ENCODE measurements around the gene C1orf105.
"Not testable (repeated sequence)": the region's sequence is repeated elsewhere in the genome, so short reads cannot be mapped to it uniquely, and the experiment has no call there.

C1orf105 gene

DNA sequence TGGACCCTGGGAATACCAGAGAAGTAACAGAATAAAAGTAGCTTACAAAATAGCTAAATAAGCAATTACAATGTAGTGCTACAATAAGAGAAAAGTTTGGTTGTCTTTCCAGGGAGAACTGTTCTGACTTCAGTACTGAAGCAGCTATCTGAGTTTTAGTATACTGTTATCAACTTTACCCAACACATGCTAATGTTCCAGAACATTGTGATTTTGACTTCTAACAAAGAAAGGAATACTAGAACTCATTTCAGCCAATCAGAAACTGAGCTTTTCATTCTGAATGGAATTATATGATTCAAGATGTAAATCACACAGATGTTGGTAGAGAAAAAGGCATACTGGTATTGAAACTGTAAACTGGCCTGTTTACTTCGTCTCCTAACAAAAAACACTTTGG, at the start of gene C1orf105:
TSS of gene C1orf105 (plus strand) at position 301 of the 400 bp plus-strand sequence. CDS start 201 bp downstream, outside the sequence.
- H3K36me3 ChIP-seq (ENCODE audit: control insufficient read depth, low read depth, low read length), result no peaks in the 10 kb centered on the region
- no peak within 1 kb of the TSS for H3K9ac ChIP-seq (ENCODE audit: low read length)
- H3K4me1 ChIP-seq (ENCODE audit: control insufficient read depth, low read depth, low read length), result peaks cover 14% of the 10 kb centered on the region
- H3K9me3 ChIP-seq (ENCODE audit: control insufficient read depth, low read depth, low read length), result no peaks in the 10 kb centered on the region
- no peak within 1 kb of the TSS for H3K27ac ChIP-seq (ENCODE audit: low read length)
- H3K4me3 ChIP-seq (ENCODE audit: low read length), result no peak within 1 kb of the TSS
- H3K27me3 ChIP-seq (ENCODE audit: control insufficient read depth, insufficient read depth, low read length), result no peaks in the 10 kb centered on the region

GRCh38 chr1:172371646-172372045, 48.8 kb upstream of the C1orf105 start:
- H3K27me3 ChIP-seq (ENCODE audit: control insufficient read depth, insufficient read depth, low read length); H3K4me3 ChIP-seq (ENCODE audit: low read length); H3K36me3 ChIP-seq (ENCODE audit: control insufficient read depth, low read depth, low read length); H3K4me1 ChIP-seq (ENCODE audit: control insufficient read depth, low read depth, low read length); H3K27ac ChIP-seq (ENCODE audit: low read length); H3K9me3 ChIP-seq (ENCODE audit: control insufficient read depth, low read depth, low read length); H3K9ac ChIP-seq (ENCODE audit: low read length): not testable (repeated sequence)

DNA sequence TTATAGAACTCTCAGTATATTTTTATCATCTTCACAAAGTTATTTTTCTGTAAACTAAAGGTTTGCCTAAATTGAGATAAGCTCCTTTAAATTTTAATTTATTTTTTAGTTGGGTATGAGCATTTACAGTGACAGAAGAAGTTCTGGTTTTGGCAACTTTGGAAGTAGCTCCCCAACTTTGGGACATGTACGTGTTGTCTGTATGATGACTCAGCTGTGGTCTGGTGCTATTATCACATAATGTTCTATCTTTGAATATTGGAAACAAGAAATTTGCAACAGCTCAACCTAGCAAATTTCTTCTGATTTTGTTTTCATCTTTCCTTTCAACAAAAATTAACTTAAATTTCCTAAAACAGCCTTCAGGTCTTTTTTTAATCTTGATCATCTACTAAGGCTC, 46.6 kb upstream of the C1orf105 start:
- H3K4me3 ChIP-seq (ENCODE audit: low read length), result no peak overlapping the region
- H3K9me3 ChIP-seq (ENCODE audit: control insufficient read depth, low read depth, low read length), result no peaks in the 10 kb centered on the region
- H3K27ac ChIP-seq (ENCODE audit: low read length), result no peak overlapping the region
- no peaks in the 10 kb centered on the region for H3K4me1 ChIP-seq (ENCODE audit: control insufficient read depth, low read depth, low read length)
- H3K27me3 ChIP-seq (ENCODE audit: control insufficient read depth, insufficient read depth, low read length), result no peaks in the 10 kb centered on the region
- H3K9ac ChIP-seq (ENCODE audit: low read length), result no peak overlapping the region
- no peaks in the 10 kb centered on the region for H3K36me3 ChIP-seq (ENCODE audit: control insufficient read depth, low read depth, low read length)

DNA sequence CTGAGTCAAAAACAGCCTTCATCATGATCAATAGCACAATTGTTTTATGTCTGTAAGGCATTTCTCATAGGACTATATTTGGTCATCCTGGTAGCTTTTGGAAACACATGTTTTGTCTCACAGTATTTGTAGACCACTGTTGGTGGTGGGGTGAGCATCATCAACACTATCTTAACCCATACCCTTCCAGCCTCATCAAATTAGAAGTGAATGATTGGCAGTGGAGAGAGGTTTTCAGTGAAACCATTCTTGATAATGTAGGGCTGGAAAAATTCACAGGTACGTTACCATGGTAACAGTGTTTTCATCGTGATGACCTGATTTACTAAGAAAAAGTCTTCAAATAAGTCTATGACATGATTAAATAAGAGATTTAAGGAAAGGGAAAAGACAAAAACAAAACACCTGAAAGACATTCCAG, 45.3 kb upstream of the C1orf105 start:
- Histone ChIP-seq H3K4me1 (ENCODE audit: control insufficient read depth, low read depth, low read length) (no peaks in the 10 kb centered on the region), H3K36me3 (ENCODE audit: control insufficient read depth, low read depth, low read length) (no peaks in the 10 kb centered on the region), H3K27ac (ENCODE audit: low read length) (no peak overlapping the region), H3K9ac (ENCODE audit: low read length) (no peak overlapping the region), H3K27me3 (ENCODE audit: control insufficient read depth, insufficient read depth, low read length) (no peaks in the 10 kb centered on the region), H3K4me3 (ENCODE audit: low read length) (no peak overlapping the region), H3K9me3 (ENCODE audit: control insufficient read depth, low read depth, low read length) (no peaks in the 10 kb centered on the region)

DNA sequence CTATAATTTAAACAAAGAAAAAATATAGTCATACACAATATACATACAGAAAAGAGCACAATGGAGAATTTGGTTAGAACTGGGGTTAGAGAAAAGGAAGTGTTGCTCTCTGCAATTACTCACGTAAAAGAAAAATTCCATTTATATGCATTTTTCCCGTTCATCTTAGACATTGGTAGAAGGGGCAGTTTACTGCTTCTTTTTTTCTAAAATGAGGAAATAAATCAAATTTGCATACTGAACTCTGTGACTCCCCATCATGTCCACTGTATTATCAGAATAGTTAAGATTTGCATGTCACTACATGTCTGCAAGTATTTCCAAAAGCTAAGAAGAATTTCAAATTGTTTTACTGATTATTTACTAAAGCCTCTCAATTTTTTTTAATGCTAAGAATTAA, 44.1 kb upstream of the C1orf105 start:
- Histone ChIP-seq H3K9me3 (ENCODE audit: control insufficient read depth, low read depth, low read length) (no peaks in the 10 kb centered on the region), H3K36me3 (ENCODE audit: control insufficient read depth, low read depth, low read length) (no peaks in the 10 kb centered on the region), H3K4me1 (ENCODE audit: control insufficient read depth, low read depth, low read length) (peaks cover 7% of the 10 kb centered on the region), H3K27ac (ENCODE audit: low read length) (no peak overlapping the region), H3K27me3 (ENCODE audit: control insufficient read depth, insufficient read depth, low read length) (no peaks in the 10 kb centered on the region), H3K9ac (ENCODE audit: low read length) (no peak overlapping the region), H3K4me3 (ENCODE audit: low read length) (no peak overlapping the region)

DNA sequence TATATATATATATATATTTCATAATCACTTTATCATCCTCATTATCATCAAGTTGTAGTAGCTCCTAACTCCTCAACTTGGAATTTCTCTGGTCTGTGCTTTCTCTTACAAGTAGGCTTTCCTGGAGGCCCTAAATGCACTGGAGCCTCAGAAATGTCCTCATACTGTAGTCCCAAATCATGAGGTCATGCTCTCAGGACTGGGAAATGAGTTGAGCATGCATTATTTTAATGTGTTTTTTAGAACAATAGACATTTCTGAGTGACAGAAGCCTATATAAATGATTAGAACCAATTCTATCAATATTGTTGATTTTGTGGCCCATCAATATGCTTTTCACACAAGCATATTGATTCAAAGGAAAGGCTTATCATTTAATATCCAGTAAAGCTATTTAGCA, 42.9 kb upstream of the C1orf105 start:
- H3K9ac ChIP-seq (ENCODE audit: low read length), result no peak overlapping the region
- no peak overlapping the region for H3K4me3 ChIP-seq (ENCODE audit: low read length)
- no peak overlapping the region for H3K27ac ChIP-seq (ENCODE audit: low read length)
- no peaks in the 10 kb centered on the region for H3K27me3 ChIP-seq (ENCODE audit: control insufficient read depth, insufficient read depth, low read length)
- H3K36me3 ChIP-seq (ENCODE audit: control insufficient read depth, low read depth, low read length), result no peaks in the 10 kb centered on the region
- H3K9me3 ChIP-seq (ENCODE audit: control insufficient read depth, low read depth, low read length), result no peaks in the 10 kb centered on the region
- H3K4me1 ChIP-seq (ENCODE audit: control insufficient read depth, low read depth, low read length), result peaks cover 14% of the 10 kb centered on the region

DNA sequence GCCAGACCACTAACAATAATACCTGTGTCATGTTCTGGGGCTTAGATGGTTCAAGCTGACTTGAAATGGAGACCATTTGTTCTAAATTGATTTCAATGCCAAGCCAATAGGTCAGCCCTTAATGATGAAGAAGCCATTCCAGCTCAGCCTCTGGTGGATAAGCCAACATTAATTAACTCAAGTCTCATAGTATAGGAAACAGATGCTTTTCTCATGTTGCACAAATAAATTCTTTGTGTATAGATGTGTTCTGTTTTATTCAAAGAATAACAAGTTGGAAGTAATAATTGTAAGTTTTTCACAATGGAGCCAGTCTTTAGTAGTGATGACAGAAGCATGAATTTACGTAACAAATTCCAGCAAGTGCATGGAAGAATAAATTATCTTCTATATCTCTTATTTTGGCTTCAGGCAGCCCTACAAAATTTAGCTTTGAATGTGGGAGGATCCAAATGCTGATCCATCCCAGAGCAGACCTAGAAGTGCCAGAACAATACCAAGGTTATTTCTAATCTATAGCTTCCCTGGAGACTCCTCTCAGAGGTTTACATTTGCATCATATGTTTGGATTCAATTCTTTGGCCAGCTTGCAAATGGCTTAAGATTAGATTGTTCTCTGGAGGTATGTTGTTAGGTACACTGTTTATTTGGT, 42.2 kb upstream of the C1orf105 start:
- Histone ChIP-seq H3K4me3 (ENCODE audit: low read length) (no peak overlapping the region), H3K36me3 (ENCODE audit: control insufficient read depth, low read depth, low read length) (no peaks in the 10 kb centered on the region), H3K4me1 (ENCODE audit: control insufficient read depth, low read depth, low read length) (peaks cover 21% of the 10 kb centered on the region), H3K9me3 (ENCODE audit: control insufficient read depth, low read depth, low read length) (no peaks in the 10 kb centered on the region), H3K27me3 (ENCODE audit: control insufficient read depth, insufficient read depth, low read length) (no peaks in the 10 kb centered on the region), H3K27ac (ENCODE audit: low read length) (no peak overlapping the region), H3K9ac (ENCODE audit: low read length) (no peak overlapping the region)

GRCh38 chr1:172380441-172381244, 39.8 kb upstream of the C1orf105 start:
- H3K36me3 ChIP-seq (ENCODE audit: control insufficient read depth, low read depth, low read length), result no peaks in the 10 kb centered on the region
- H3K4me1 ChIP-seq (ENCODE audit: control insufficient read depth, low read depth, low read length), result peaks cover 30% of the 10 kb centered on the region
- H3K27me3 ChIP-seq (ENCODE audit: control insufficient read depth, insufficient read depth, low read length), result no peaks in the 10 kb centered on the region
- no peak overlapping the region for H3K9ac ChIP-seq (ENCODE audit: low read length)
- H3K4me3 ChIP-seq (ENCODE audit: low read length), result no peak overlapping the region
- no peaks in the 10 kb centered on the region for H3K9me3 ChIP-seq (ENCODE audit: control insufficient read depth, low read depth, low read length)
- no peak overlapping the region for H3K27ac ChIP-seq (ENCODE audit: low read length)

DNA sequence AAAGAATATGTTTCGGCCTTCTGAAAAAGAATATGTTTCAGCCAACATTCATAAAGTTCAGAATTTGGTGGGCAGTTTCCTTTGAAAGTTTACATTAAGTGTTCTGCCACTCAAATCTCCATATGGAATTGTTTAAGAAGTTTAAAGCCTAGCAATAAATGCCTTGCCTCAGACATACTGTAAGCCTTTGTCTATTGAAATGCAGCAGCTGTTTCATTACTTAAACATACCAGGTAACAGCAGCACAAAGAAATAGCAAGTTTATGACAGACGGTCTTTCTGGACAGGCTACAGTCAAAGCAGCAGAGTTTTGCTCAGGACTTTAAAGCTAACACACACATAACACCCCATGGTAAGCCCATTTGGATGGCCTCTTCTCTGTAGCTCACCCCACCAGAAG, 38.5 kb upstream of the C1orf105 start:
- Histone ChIP-seq H3K9ac (ENCODE audit: low read length) (no peak overlapping the region), H3K9me3 (ENCODE audit: control insufficient read depth, low read depth, low read length) (no peaks in the 10 kb centered on the region), H3K4me1 (ENCODE audit: control insufficient read depth, low read depth, low read length) (peaks cover 30% of the 10 kb centered on the region), H3K27ac (ENCODE audit: low read length) (no peak overlapping the region), H3K36me3 (ENCODE audit: control insufficient read depth, low read depth, low read length) (no peaks in the 10 kb centered on the region), H3K4me3 (ENCODE audit: low read length) (no peak overlapping the region), H3K27me3 (ENCODE audit: control insufficient read depth, insufficient read depth, low read length) (no peaks in the 10 kb centered on the region)

DNA sequence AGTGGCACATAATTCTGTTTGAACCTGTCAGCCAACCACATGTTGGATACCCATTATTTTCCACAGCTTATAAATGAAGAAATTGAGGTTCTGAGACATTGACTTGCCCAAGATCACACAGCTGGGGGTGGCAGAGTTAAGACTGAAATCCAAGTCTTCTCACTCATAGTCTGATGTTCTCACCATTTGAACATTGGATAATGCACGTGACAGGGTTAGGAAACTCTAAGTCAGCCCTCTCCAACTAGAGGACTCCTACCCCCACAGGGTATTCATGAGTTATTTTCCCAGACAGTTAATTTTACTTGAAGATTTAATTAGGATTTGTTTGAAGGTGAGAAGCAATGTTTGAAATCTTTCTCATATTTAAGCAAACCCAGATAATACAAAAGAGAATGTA, 38.1 kb upstream of the C1orf105 start:
- no peak overlapping the region for H3K4me3 ChIP-seq (ENCODE audit: low read length)
- H3K36me3 ChIP-seq (ENCODE audit: control insufficient read depth, low read depth, low read length), result no peaks in the 10 kb centered on the region
- H3K9ac ChIP-seq (ENCODE audit: low read length), result no peak overlapping the region
- no peaks in the 10 kb centered on the region for H3K27me3 ChIP-seq (ENCODE audit: control insufficient read depth, insufficient read depth, low read length)
- no peak overlapping the region for H3K27ac ChIP-seq (ENCODE audit: low read length)
- no peaks in the 10 kb centered on the region for H3K9me3 ChIP-seq (ENCODE audit: control insufficient read depth, low read depth, low read length)
- peaks cover 30% of the 10 kb centered on the region for H3K4me1 ChIP-seq (ENCODE audit: control insufficient read depth, low read depth, low read length)

- no peaks in the 10 kb centered on the region for H3K36me3 ChIP-seq (ENCODE audit: control insufficient read depth, low read depth, low read length)
- H3K4me1 ChIP-seq (ENCODE audit: control insufficient read depth, low read depth, low read length), result peaks cover 30% of the 10 kb centered on the region
- no peaks in the 10 kb centered on the region for H3K9me3 ChIP-seq (ENCODE audit: control insufficient read depth, low read depth, low read length)
- no peak overlapping the region for H3K9ac ChIP-seq (ENCODE audit: low read length)
- H3K4me3 ChIP-seq (ENCODE audit: low read length), result no peak overlapping the region
- H3K27ac ChIP-seq (ENCODE audit: low read length), result no peak overlapping the region
- no peaks in the 10 kb centered on the region for H3K27me3 ChIP-seq (ENCODE audit: control insufficient read depth, insufficient read depth, low read length)
These were observed 37.5 kb upstream of the C1orf105 start for GRCh38 chr1:172382990-172383389.

GRCh38 chr1:172383536-172383935, 36.9 kb upstream of the C1orf105 start:
- no peaks in the 10 kb centered on the region for H3K36me3 ChIP-seq (ENCODE audit: control insufficient read depth, low read depth, low read length)
- no peak overlapping the region for H3K4me3 ChIP-seq (ENCODE audit: low read length)
- no peaks in the 10 kb centered on the region for H3K27me3 ChIP-seq (ENCODE audit: control insufficient read depth, insufficient read depth, low read length)
- H3K9me3 ChIP-seq (ENCODE audit: control insufficient read depth, low read depth, low read length), result no peaks in the 10 kb centered on the region
- H3K9ac ChIP-seq (ENCODE audit: low read length), result no peak overlapping the region
- H3K4me1 ChIP-seq (ENCODE audit: control insufficient read depth, low read depth, low read length), result peaks cover 30% of the 10 kb centered on the region
- H3K27ac ChIP-seq (ENCODE audit: low read length), result no peak overlapping the region

All from iPS-18a (cell line).